ENCODE measurements around the gene MGLL.
A peak's percentile ranks its signal among the peaks of the same experiment; 100 is the strongest.

MGLL gene

GRCh38 chr3:127700406-127700805, 121.9 kb downstream of the MGLL start:
- no peak for DNase-seq

GRCh38 chr3:127699416-127700300, 122.7 kb downstream of the MGLL start:
- no peak for DNase-seq

- no peak for DNase-seq
Observed at GRCh38 chr3:127698691-127699415, 123.5 kb downstream of the MGLL start.

- no peak for DNase-seq
Observed at GRCh38 chr3:127698286-127698685, 124.0 kb downstream of the MGLL start.

- DNase-seq, result peak; percentile 52 to 82
Observed at GRCh38 chr3:127697551-127698240, 124.6 kb downstream of the MGLL start.

- DNase-seq, result peak; percentile 62 to 90
Observed at GRCh38 chr3:127694467-127695215, 127.7 kb downstream of the MGLL start.

GRCh38 chr3:127693336-127693843, 128.9 kb downstream of the MGLL start:
- no peak for DNase-seq

- DNase-seq, result no peak
Observed at GRCh38 chr3:127692501-127693335, 129.6 kb downstream of the MGLL start.

- DNase-seq, result no peak
Observed at GRCh38 chr3:127691974-127692373, 130.3 kb downstream of the MGLL start.

- no peak for DNase-seq
Observed at GRCh38 chr3:127691489-127691888, 130.8 kb downstream of the MGLL start.

GRCh38 chr3:127690823-127691452, 131.4 kb downstream of the MGLL start:
- DNase-seq, result peak in 1 of 2 experiments; percentile 83

GRCh38 chr3:127690106-127690505, 132.2 kb downstream of the MGLL start:
- no peak for DNase-seq

GRCh38 chr3:127689266-127689860, 133.0 kb downstream of the MGLL start:
- DNase-seq, result no peak

- DNase-seq, result no peak
Observed at GRCh38 chr3:127688416-127689265, 133.7 kb downstream of the MGLL start.

GRCh38 chr3:127688022-127688415, 134.3 kb downstream of the MGLL start:
- no peak for DNase-seq

GRCh38 chr3:127687228-127687737, 135.0 kb downstream of the MGLL start:
- no peak for DNase-seq

GRCh38 chr3:127686512-127686894, 135.8 kb downstream of the MGLL start:
- DNase-seq, result no peak

GRCh38 chr3:127685708-127686511, 136.4 kb downstream of the MGLL start:
- no peak for DNase-seq
